CD4-positive, alpha-beta T cell treated with Interleukin-1 beta for 1 hour (primary cell): ENCODE data around the gene TNFRSF1B.

ENCODE experiments used
- DNase-seq, 2 donors: peaks; one replicate each; pipeline ENCODE4 v3.0.0-alpha.2; 2020 to 2022

The TNFRSF1B gene

GRCh38 chr1:12176298-12177118, 9.7 kb downstream of the TNFRSF1B start:
- no peak for DNase-seq

GRCh38 chr1:12177156-12177998, 10.6 kb downstream of the TNFRSF1B start:
- DNase-seq = no peak

DNA sequence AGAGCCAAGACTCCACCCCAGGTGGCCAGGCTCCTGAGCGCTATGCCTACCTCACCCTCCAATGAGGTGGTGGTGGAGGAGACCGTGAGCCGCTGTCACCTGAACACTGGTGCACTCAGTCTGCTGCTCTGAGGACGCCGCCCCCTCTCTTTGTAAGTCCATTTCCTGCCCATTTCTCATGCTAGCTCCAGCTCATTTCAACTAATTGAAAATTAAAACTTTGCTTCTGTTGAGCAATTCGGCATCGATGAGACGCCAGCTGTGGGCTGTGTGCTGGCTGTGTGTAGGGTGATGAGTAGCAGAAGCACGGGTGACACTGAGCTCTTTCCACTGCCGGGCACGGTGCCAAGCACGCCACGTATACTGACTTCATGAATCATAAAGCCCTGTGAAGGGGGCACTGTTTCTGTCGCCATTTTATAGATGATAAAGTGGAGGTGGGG, 11.2 kb downstream of the TNFRSF1B start:
- DNase-seq = peak; percentile 83 to 88

DNA sequence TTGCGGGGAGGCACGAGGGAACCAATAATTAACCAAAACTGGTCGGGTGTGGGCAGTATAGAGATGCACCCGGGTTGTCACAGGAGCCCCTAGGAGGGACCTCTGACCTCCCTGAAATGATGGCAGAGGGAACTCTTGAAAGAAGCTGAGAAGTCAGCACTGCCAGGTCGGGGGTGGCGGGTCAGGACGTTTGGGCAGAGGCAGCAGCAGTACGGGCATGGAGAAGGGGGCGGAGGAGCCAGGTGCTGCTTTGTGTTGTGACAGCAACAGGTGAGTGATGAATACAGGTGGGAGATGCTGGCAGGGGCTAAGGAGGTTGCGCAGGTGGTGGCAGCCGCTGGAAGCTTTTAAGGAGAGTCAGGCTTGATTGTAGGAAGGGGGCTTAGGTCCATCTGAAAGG, 11.7 kb downstream of the TNFRSF1B start:
- DNase-seq = no peak

DNA sequence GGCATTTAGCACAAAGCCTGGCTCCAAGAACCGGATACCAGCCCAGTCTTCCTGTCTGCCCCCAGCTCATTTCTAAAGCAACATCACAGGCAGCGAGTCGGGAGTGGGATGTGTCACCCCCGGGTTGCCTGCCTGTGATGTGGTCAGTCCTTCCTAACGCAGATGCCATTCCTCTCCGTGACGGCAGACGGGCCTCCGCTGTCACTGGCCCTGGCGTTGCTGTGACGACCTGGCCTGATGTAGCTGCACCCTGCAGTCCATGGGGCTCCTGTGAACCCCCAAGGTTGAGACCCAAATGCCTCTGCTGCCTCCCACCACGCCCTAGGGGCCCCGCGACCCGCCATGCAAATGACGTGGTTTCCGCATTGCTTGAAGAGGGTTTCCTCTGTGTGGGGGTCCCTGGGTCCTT, 12.3 kb downstream of the TNFRSF1B start:
- peak; percentile 84 to 89 for DNase-seq

DNA sequence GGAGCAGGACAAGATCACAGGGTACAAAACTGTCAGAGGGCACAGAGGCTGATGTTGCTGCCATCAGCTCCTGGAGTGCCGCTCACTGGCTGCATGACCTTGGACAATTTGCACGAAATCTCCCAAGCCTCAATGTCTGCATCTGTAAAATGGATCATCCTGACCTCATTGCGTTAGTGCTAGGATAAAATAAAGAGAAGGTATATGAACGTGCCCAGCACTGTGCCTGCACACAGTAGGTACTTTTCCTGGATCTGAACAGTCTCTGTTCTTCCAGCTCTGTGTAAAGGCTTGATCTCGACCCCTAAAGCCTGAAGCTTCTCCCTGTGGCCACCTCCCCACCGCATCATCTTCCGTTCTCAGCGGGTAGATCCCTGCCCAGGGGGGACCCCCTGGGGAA, 12.9 kb downstream of the TNFRSF1B start:
- no peak for DNase-seq

DNA sequence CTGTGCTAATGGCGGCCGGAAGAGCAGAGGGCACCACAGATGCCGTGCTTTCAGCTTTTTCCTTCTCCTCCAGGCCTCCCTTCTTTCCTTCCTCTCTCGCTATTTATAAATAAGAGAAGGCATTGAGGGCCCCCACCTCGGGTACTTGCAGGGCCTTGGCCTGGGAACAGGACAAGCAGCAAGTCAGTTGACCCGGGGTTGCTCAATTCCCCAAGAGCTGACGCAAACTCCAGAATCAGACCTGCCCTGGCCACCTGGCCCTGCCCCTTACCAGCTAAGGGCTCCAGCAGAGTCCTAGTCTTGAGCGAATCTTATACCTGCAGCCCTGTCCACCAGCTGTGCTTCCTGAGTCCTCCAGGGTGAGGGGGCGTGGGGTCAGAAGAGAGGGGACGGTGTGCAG, 13.5 kb downstream of the TNFRSF1B start:
- peak in 1 of 2 donors; percentile 69 for DNase-seq

- DNase-seq = no peak
Measured at GRCh38 chr1:12180903-12181302, 14.1 kb downstream of the TNFRSF1B start.

GRCh38 chr1:12181568-12181967, 14.8 kb downstream of the TNFRSF1B start:
- DNase-seq = no peak

GRCh38 chr1:12182410-12182984, 15.7 kb downstream of the TNFRSF1B start:
- no peak for DNase-seq

- no peak for DNase-seq
Measured at GRCh38 chr1:12183095-12183794, 16.5 kb downstream of the TNFRSF1B start.

- DNase-seq = peak in 1 of 2 donors; percentile 77
Measured at GRCh38 chr1:12184008-12184681, 17.4 kb downstream of the TNFRSF1B start.

DNA sequence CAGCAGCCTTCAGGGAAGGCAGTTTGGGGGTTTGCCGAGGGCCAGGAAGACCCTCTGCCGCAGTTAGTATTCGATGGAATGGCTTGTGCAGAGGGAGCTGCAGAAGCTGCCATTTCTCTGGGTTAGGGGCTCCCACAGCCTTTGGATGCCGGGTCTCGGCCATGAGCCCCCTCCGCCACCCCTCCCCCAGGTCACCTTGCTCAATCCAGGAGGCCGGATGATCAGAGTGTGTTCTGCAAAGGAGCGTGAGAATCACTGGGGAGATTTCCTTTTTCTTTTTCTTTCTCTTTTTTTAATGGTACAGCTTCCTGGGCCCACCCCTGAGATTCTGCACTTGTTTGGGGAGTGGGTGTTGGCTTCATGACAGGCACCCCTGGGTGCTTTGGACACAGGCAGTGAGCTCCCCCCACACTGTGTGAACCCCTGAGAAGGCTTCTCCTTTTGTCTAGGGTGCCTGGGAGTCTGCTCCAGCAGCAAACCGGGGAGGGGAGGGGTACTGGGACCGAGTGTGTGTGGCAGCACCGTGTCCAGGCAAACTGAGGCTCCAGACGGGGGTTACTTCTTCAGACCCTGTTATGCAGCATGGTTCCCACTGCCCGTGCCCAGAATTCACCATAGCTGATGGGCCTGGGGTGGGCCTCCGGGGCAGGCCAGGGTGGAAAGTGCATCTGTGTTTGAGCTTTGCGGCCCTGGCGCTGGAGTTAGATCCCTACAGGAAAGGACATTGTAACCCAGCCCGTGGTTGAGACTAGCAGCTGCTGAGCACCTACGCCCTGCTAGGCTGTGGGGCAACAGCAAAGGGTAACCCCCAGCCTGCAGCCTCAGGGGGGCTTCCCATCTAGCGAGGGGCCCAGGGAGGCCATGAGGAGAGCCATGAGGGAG, 18.5 kb downstream of the TNFRSF1B start:
- DNase-seq = no peak

DNA sequence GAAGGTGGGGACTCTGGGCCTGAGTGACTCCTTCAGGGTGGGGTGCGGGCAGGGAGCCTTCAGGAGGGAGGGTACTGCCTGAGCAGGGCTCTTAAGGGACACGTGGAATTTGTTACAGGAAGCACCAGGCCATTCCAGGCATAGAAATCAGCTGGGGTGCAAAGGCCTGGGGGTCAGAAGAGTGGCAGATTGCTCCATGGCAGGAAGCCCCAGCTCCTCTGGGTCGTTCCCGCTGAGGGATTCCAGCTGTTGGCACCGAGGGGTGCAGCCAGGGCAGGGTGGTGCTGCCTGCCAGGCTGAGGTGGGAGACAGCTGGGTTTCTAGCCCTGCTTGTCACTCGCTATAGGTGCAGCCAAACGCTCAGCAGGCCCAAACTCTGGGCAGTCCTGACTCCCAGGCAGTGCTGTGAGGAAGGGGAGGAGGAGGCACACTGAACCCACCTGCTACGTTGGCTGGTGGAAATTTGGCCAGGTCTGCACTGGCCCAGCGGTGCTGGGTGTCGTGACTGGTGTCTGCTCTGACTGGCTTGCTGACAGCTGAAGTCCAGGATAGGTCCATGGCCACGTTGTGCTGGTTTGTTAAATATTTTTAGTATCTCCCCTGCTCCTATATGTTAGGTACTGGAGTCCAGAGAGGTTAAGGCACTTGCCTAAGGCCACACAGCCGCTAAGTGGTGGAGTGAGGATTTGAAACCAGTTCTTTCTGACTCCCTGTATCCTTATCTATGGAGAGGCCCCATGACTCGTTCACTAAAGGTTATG, 19.3 kb downstream of the TNFRSF1B start:
- DNase-seq = no peak

DNA sequence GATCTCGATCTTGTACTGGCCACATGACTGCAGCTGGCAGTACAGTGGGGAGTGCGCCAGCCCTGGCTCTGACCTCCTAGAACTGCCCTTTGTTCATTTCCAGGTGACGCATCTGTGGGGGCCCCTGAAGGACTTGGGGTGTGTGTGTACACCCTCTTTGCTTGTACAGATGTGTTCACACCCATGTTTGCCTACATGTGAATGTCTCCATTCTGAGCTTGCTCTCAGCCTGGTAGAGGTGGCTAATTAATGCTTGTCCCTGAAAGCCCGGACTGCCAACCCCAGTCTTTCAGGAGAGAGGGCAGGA, 19.8 kb downstream of the TNFRSF1B start:
- no peak for DNase-seq

GRCh38 chr1:12188115-12188514, 21.3 kb downstream of the TNFRSF1B start:
- DNase-seq = no peak

- DNase-seq = no peak
Measured at GRCh38 chr1:12188657-12189327, 22.0 kb downstream of the TNFRSF1B start.

DNA sequence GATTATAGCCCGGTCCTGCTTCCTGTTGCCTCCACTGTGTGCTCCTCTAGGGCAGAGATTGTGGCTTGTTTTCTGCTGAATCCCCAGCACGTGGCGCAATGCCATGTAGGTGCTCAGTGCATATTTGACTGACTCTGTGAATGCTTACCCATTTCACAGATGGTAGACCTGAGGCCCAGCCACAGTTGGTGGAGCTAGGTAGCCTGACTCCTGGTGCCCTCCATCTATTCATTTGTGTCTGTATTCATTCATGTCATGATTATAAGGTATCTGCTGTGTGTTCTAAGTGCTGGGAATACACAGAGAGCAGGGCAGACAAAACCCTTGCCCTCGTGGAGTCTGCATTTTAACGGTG, 22.5 kb downstream of the TNFRSF1B start:
- no peak for DNase-seq

GRCh38 chr1:12191242-12192032, 24.6 kb downstream of the TNFRSF1B start:
- no peak for DNase-seq
